ENCODE measurements around the gene PRR3. TPM values are rescaled to one million over a fixed set of nuclear protein-coding genes. Genes with fewer than 3 reads are reported as not detected.

Gene PRR3
- total and polyA plus RNA-seq, 2 of the 13 experiments (the other 11 are each of a cell fraction or from before 2014, with no cell fraction given): 14.6 to 21.2 TPM

- no peak for TF ChIP-seq SMYD3 (CRISPR knock-in tag; IDR thresholded peaks at IDR 0.05)
- TF ChIP-seq ZNF496 (CRISPR knock-in tag; IDR thresholded peaks at IDR 0.05; ENCODE audit: insufficient replicate concordance): no peak
- no peak; the same call in 1 of the 2 replicates for TF ChIP-seq SOX5 (CRISPR knock-in tag; IDR thresholded peaks at IDR 0.05; ENCODE audit: borderline replicate concordance)
- TF ChIP-seq MTF2 (CRISPR knock-in tag; IDR thresholded peaks at IDR 0.05; ENCODE audit: borderline replicate concordance): no peak
- no peak for TF ChIP-seq ZNF10 (CRISPR knock-in tag; IDR thresholded peaks at IDR 0.05; ENCODE audit: borderline replicate concordance, low read depth)
- TF ChIP-seq ZNF780A (CRISPR knock-in tag; IDR thresholded peaks at IDR 0.05): 0 out of 2 replicates have a peak, but pooled peaks have one; percentile 8
- no peak for TF ChIP-seq SMC3 (IDR thresholded peaks at IDR 0.05; ENCODE audit: low read length)
- peak; percentile 99 for TF ChIP-seq ZBTB42 (CRISPR knock-in tag; IDR thresholded peaks at IDR 0.05)
- no peak for TF ChIP-seq SIX1 (CRISPR knock-in tag; IDR thresholded peaks at IDR 0.05; ENCODE audit: borderline replicate concordance)
- 0 out of 2 replicates have a peak, but pooled peaks have one; percentile 65 for TF ChIP-seq XBP1 (CRISPR knock-in tag; IDR thresholded peaks at IDR 0.05)
- peak; percentile 85 for TF ChIP-seq MEIS2 (CRISPR knock-in tag; IDR thresholded peaks at IDR 0.05)
- TF ChIP-seq ZSCAN22 (CRISPR knock-in tag; IDR thresholded peaks at IDR 0.05): no peak
- 0 out of 2 replicates have a peak, but pooled peaks have one; percentile 61 for TF ChIP-seq CC2D1A (CRISPR knock-in tag; IDR thresholded peaks at IDR 0.05)
- no peak for TF ChIP-seq MBD4 (IDR thresholded peaks at IDR 0.05; ENCODE audit: borderline replicate concordance, low read length)
- TF ChIP-seq, protein P1, sequence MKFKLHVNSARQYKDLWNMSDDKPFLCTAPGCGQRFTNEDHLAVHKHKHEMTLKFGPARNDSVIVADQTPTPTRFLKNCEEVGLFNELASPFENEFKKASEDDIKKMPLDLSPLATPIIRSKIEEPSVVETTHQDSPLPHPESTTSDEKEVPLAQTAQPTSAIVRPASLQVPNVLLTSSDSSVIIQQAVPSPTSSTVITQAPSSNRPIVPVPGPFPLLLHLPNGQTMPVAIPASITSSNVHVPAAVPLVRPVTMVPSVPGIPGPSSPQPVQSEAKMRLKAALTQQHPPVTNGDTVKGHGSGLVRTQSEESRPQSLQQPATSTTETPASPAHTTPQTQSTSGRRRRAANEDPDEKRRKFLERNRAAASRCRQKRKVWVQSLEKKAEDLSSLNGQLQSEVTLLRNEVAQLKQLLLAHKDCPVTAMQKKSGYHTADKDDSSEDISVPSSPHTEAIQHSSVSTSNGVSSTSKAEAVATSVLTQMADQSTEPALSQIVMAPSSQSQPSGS (CRISPR knock-in tag; IDR thresholded peaks at IDR 0.05): peak; percentile 88; the same call in 1 of the 2 replicates
- no peak; the same call in 1 of the 2 replicates for TF ChIP-seq ZNF619 (CRISPR knock-in tag; IDR thresholded peaks at IDR 0.05)
- TF ChIP-seq ZNF235 (CRISPR knock-in tag; IDR thresholded peaks at IDR 0.05; ENCODE audit: borderline replicate concordance): no peak; the same call in 1 of the 2 replicates
- no peak for TF ChIP-seq STAT5B (CRISPR knock-in tag; IDR thresholded peaks at IDR 0.05)
- TF ChIP-seq, protein P2, sequence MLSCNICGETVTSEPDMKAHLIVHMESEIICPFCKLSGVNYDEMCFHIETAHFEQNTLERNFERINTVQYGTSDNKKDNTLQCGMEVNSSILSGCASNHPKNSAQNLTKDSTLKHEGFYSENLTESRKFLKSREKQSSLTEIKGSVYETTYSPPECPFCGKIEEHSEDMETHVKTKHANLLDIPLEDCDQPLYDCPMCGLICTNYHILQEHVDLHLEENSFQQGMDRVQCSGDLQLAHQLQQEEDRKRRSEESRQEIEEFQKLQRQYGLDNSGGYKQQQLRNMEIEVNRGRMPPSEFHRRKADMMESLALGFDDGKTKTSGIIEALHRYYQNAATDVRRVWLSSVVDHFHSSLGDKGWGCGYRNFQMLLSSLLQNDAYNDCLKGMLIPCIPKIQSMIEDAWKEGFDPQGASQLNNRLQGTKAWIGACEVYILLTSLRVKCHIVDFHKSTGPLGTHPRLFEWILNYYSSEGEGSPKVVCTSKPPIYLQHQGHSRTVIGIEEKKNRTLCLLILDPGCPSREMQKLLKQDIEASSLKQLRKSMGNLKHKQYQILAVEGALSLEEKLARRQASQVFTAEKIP (CRISPR knock-in tag; IDR thresholded peaks at IDR 0.05; ENCODE audit: borderline replicate concordance): no peak
- peak; percentile 64; the same call in 1 of the 2 replicates for TF ChIP-seq ZNF891 (CRISPR knock-in tag; IDR thresholded peaks at IDR 0.05)
- TF ChIP-seq CHD2 (IDR thresholded peaks at IDR 0.05; ENCODE audit: low read depth, low read length): no peak; the same call in 1 of the 2 replicates
- peak; percentile 65; the same call in 1 of the 2 replicates for TF ChIP-seq THAP8 (CRISPR knock-in tag; IDR thresholded peaks at IDR 0.05; ENCODE audit: borderline replicate concordance)
- 0 out of 2 replicates have a peak, but pooled peaks have one; percentile 22 for TF ChIP-seq MED13 (CRISPR knock-in tag; IDR thresholded peaks at IDR 0.05)
- no peak for TF ChIP-seq ZNF207 (IDR thresholded peaks at IDR 0.05; ENCODE audit: borderline replicate concordance)
- peak; percentile 91; the same call in 1 of the 2 replicates for TF ChIP-seq ZNF749 (CRISPR knock-in tag; IDR thresholded peaks at IDR 0.05; ENCODE audit: borderline replicate concordance)
- TF ChIP-seq, protein P3, sequence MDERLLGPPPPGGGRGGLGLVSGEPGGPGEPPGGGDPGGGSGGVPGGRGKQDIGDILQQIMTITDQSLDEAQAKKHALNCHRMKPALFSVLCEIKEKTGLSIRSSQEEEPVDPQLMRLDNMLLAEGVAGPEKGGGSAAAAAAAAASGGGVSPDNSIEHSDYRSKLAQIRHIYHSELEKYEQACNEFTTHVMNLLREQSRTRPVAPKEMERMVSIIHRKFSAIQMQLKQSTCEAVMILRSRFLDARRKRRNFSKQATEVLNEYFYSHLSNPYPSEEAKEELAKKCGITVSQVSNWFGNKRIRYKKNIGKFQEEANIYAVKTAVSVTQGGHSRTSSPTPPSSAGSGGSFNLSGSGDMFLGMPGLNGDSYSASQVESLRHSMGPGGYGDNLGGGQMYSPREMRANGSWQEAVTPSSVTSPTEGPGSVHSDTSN (CRISPR knock-in tag; IDR thresholded peaks at IDR 0.05): no peak
Observed at GRCh38 chr6:30556066-30556905, 809 bp upstream of the PRR3 start, which contains the start of gene GNL1 (continued).
